Panc1 (cell line): ENCODE data around the gene BCAS3. TPM values are rescaled to one million over a fixed set of nuclear protein-coding genes. Genes with fewer than 3 reads are reported as not detected.

Experiments
- ATAC-seq: fragments of 200-7000 bp; cut with Tn5 transposase; 2 replicates; pipeline ENCODE4 v1.9.1; 2020; ENCODE audit warnings: mild to moderate bottlenecking, moderate library complexity
- BruUV-seq: library from RNA; stranded (reverse); fragments of 400-500 nt; replicated peaks from 2 replicates; lab custom pipeline; 2021; lab: Mats Ljungman, UMichigan
- CTCF ChIA-PET: fragments of 300-600 bp; sonication (Branson Sonifier 250); formaldehyde crosslinking; loops from one replicate; lab custom pipeline; 2022; ENCODE audit warnings: antibody characterized with exemption; lab: Charles Lee
- POLR2A ChIA-PET: fragments of 300-600 bp; sonication (Branson Sonifier 250); formaldehyde crosslinking; loops from one replicate; lab custom pipeline; 2022; ENCODE audit warnings: antibody characterized with exemption; lab: Charles Lee
- DNase-seq: peaks from one replicate; pipeline ENCODE4 v3.0.0-alpha.2; 2010; ENCODE audit warnings: low read depth, low spot score
- H3K27ac ChIP-seq: 2 replicates; pipeline ENCODE4 v1.5.1; 2011; ENCODE audit warnings: mild to moderate bottlenecking, low read length, inconsistent platforms
- H3K27me3 ChIP-seq: fragments of 200-500 bp; sonication (Bioruptor generic); 2 replicates; pipeline ENCODE4 v1.6.0; 2014; ENCODE audit warnings: low read length, inconsistent platforms; ENCODE audit not compliant: control insufficient read depth, insufficient read depth
- H3K36me3 ChIP-seq: fragments of 200-500 bp; sonication (Bioruptor generic); 2 replicates; pipeline ENCODE4 v1.5.1; 2014; ENCODE audit warnings: inconsistent platforms, mild to moderate bottlenecking, low read length, moderate library complexity; ENCODE audit not compliant: control insufficient read depth, insufficient read depth
- H3K4me1 ChIP-seq: 2 replicates; pipeline ENCODE4 v1.5.1; 2011; ENCODE audit warnings: inconsistent platforms, mild to moderate bottlenecking, low read length, moderate library complexity; ENCODE audit not compliant: control insufficient read depth, insufficient read depth
- H3K4me3 ChIP-seq, 2 experiments: 2 replicates each; pipeline ENCODE4 v1.5.1; 2011 to 2012; ENCODE audit warnings: low read depth in 2 of 2, low read length in 2 of 2, mild to moderate bottlenecking in 2 of 2, inconsistent platforms in 1 of 2, moderate library complexity in 1 of 2
- H3K9me3 ChIP-seq: fragments of 200-500 bp; sonication (Bioruptor generic); 2 replicates; pipeline ENCODE4 v1.5.1; 2014; ENCODE audit warnings: low read depth, mild to moderate bottlenecking, inconsistent platforms, low read length, moderate library complexity; ENCODE audit not compliant: control insufficient read depth, insufficient read depth
- CTCF ChIP-seq: fragments of 450-650 bp; IDR thresholded peaks from 2 replicates; pipeline ENCODE4 v1.5.1; 2017; ENCODE audit warnings: mild to moderate bottlenecking
- POLR2AphosphoS5 ChIP-seq: IDR thresholded peaks from 2 replicates; pipeline ENCODE4 v1.6.1; 2012; ENCODE audit warnings: mild to moderate bottlenecking, low read depth, low read length, moderate library complexity
- REST ChIP-seq, 2 experiments: IDR thresholded peaks; 2 replicates each; pipeline ENCODE4 v1.6.1; 2011 to 2012; ENCODE audit warnings: low read depth in 2 of 2, control low read depth in 1 of 2, low read length in 1 of 2, mild to moderate bottlenecking in 1 of 2, moderate library complexity in 1 of 2; ENCODE audit not compliant: insufficient read depth in 1 of 2
- SIN3A ChIP-seq: IDR thresholded peaks from 2 replicates; pipeline ENCODE4 v1.6.1; 2012; ENCODE audit warnings: low read depth, mild to moderate bottlenecking, low read length, moderate library complexity, borderline replicate concordance; ENCODE audit not compliant: insufficient read depth
- TCF7L2 ChIP-seq: IDR thresholded peaks from 2 replicates; pipeline ENCODE4 v1.6.1; 2011; ENCODE audit warnings: mild to moderate bottlenecking, low read depth, low read length, inconsistent platforms
- in situ Hi-C: cut with HindIII; loops from 2 replicates; pipeline ENCODE4 v1.10.0; 2016; ENCODE audit warnings: low sequenced_read_pairs, low pct_unique_long_range_greater_than_20kb
- intact Hi-C: fragments of 100-400 bp; cut with micrococcal nuclease; formaldehyde crosslinking; loops from one replicate; pipeline ENCODE4 v1.10.0; 2022; ENCODE audit not compliant: unreplicated experiment
- total RNA-seq: library from RNA; stranded (reverse); gene quantifications from one replicate; pipeline ENCODE4 v1.2.1, GENCODE V29; 2021; ENCODE audit not compliant: unreplicated experiment

The BCAS3 gene
- total RNA-seq, 1 experiment from 2014 or later = 9.3 TPM

- POLR2A ChIA-PET = no interaction called here
- intact Hi-C loops = no loop called here
- in situ Hi-C loops = no loop called here
- CTCF ChIA-PET = no interaction called here
- no peak overlapping the region for H3K4me3 ChIP-seq
- no peak overlapping the region for H3K27ac ChIP-seq
- H3K27me3 ChIP-seq = no peaks in the 10 kb centered on the region
- no peaks in the 10 kb centered on the region for H3K36me3 ChIP-seq
- ATAC-seq (no peak), DNase-seq (no peak)
- BruUV-seq = no TSS peak
- 0 out of 2 replicates have a peak, but pooled peaks cover 2% of the 10 kb centered on the region for H3K4me1 ChIP-seq
- H3K9me3 ChIP-seq = no peaks in the 10 kb centered on the region
- no peak for TF ChIP-seq CTCF
- no peak for TF ChIP-seq POLR2AphosphoS5
- no peak for TF ChIP-seq REST (IDR thresholded peaks at IDR 0.05; ENCODE audit: insufficient read depth in 1 of 2, low read depth in 2 of 2, low read length in 1 of 2)
- no peak for TF ChIP-seq SIN3A
- no peak for TF ChIP-seq TCF7L2
Observed at GRCh38 chr17:61316633-61317032, 639.0 kb downstream of the BCAS3 start.

- POLR2A ChIA-PET = no interaction called here
Observed at GRCh38 chr17:61317779-61318178, 640.1 kb downstream of the BCAS3 start.

More at GRCh38 chr17:61317779-61318178, 640.1 kb downstream of the BCAS3 start:
- no peak for DNase-seq
- H3K4me3 ChIP-seq = no peak overlapping the region
- in situ Hi-C loops (no loop called here), intact Hi-C loops (no loop called here)
- no peak overlapping the region for H3K27ac ChIP-seq
- no TSS peak for BruUV-seq
- ATAC-seq = no peak
- H3K36me3 ChIP-seq = no peaks in the 10 kb centered on the region
- 0 out of 2 replicates have a peak, but pooled peaks cover 2% of the 10 kb centered on the region for H3K4me1 ChIP-seq
- H3K27me3 ChIP-seq = no peaks in the 10 kb centered on the region
- TF ChIP-seq CTCF = no peak
- TF ChIP-seq REST (IDR thresholded peaks at IDR 0.05; ENCODE audit: insufficient read depth in 1 of 2, low read depth in 2 of 2, low read length in 1 of 2) = no peak
- no peak for TF ChIP-seq TCF7L2
- TF ChIP-seq POLR2AphosphoS5 = no peak
- TF ChIP-seq SIN3A = no peak
- H3K9me3 ChIP-seq = no peaks in the 10 kb centered on the region
- CTCF ChIA-PET = no interaction called here
